MCF 10A (cell line): ENCODE results near the gene PRKCQ. TPM values are rescaled to one million over a fixed set of nuclear protein-coding genes. Genes with fewer than 3 reads are reported as not detected.
A peak's percentile ranks its signal among the peaks of the same experiment; 100 is the strongest.
"Not testable (repeated sequence)": the region's sequence is repeated elsewhere in the genome, so short reads cannot be mapped to it uniquely, and the experiment has no call there.

Experiments used
- BruUV-seq: library from RNA; stranded (reverse); fragments of 400-500 nt; replicated peaks from 2 replicates; lab custom pipeline; 2021; lab: Mats Ljungman, UMichigan
- CTCF ChIA-PET: fragments of 300-600 bp; sonication (Branson Sonifier 250); formaldehyde crosslinking; extraction: SDS; loops from one replicate; lab custom pipeline; 2021; ENCODE audit warnings: antibody characterized with exemption, inconsistent platforms; lab: Yijun Ruan, JAX
- POLR2A ChIA-PET: fragments of 300-600, 350-650 bp; sonication (Branson Sonifier 250); formaldehyde crosslinking; extraction: SDS; loops from one replicate; lab custom pipeline; 2020; ENCODE audit warnings: antibody characterized with exemption, inconsistent platforms; lab: Yijun Ruan, JAX
- DNase-seq: peaks from one replicate; pipeline ENCODE4 v3.0.0-alpha.2; 2018; ENCODE audit not compliant: unreplicated experiment
- H3K27ac Mint-ChIP-seq: one replicate; pipeline ENCODE4 v1.8.0; 2022; ENCODE audit warnings: mild to moderate bottlenecking, low read depth, mixed read lengths; ENCODE audit not compliant: unreplicated experiment
- H3K27me3 Mint-ChIP-seq: one replicate; pipeline ENCODE4 v1.8.0; 2022; ENCODE audit warnings: mixed read lengths; ENCODE audit not compliant: insufficient read depth, unreplicated experiment
- H3K36me3 Mint-ChIP-seq: one replicate; pipeline ENCODE4 v1.8.0; 2022; ENCODE audit warnings: mild to moderate bottlenecking, moderate library complexity, mixed read lengths; ENCODE audit not compliant: insufficient read depth, unreplicated experiment
- H3K4me1 Mint-ChIP-seq: one replicate; pipeline ENCODE4 v1.8.0; 2022; ENCODE audit warnings: mixed read lengths; ENCODE audit not compliant: insufficient read depth, unreplicated experiment
- H3K4me3 Mint-ChIP-seq: one replicate; pipeline ENCODE4 v1.8.0; 2022; ENCODE audit warnings: mild to moderate bottlenecking, moderate library complexity, mixed read lengths; ENCODE audit not compliant: unreplicated experiment
- H3K9me3 Mint-ChIP-seq: one replicate; pipeline ENCODE4 v1.8.0; 2022; ENCODE audit warnings: mixed read lengths; ENCODE audit not compliant: unreplicated experiment
- CTCF ChIP-seq: fragments of 200-600 bp; IDR thresholded peaks from one replicate; pipeline ENCODE4 v1.8.0; 2022; ENCODE audit warnings: antibody characterized with exemption, mild to moderate bottlenecking; ENCODE audit not compliant: unreplicated experiment
- intact Hi-C: fragments of 100-400 bp; cut with micrococcal nuclease; formaldehyde crosslinking; loops from 2 replicates; pipeline ENCODE4 v1.14.1; 2022
- total RNA-seq: library from RNA; stranded (reverse); gene quantifications from 2 replicates; pipeline ENCODE4 v1.2.3, GENCODE V29; 2022

Gene PRKCQ
- total RNA-seq, 1 experiment from 2014 or later: 0.44 TPM

- DNase-seq: no peak
- Mint-ChIP-seq H3K4me1 (no peaks in the 10 kb centered on the region), H3K9me3 (no peaks in the 10 kb centered on the region), H3K27ac (no peak overlapping the region), H3K36me3 (peaks cover 4% of the 10 kb centered on the region), H3K4me3 (no peak overlapping the region), H3K27me3 (peaks cover 22% of the 10 kb centered on the region)
- intact Hi-C loops: no loop called here
- ChIA-PET CTCF (interaction anchor here (0.6 to 2.8 kb wide), 10 partner anchors 10 to 853 kb away, joined by 3 to 24 read pairs (median 3); no protein-coding TSS in a partner anchor), POLR2A (interaction anchor here (0.5 to 0.6 kb wide), 2 partner anchors 204 to 1970 kb away, joined by 3 read pairs; no protein-coding TSS in a partner anchor)
- TF ChIP-seq CTCF: no peak
- BruUV-seq: no TSS peak
Measured at GRCh38 chr10:6582298-6582697, 2.2 kb upstream of the PRKCQ start.

DNA sequence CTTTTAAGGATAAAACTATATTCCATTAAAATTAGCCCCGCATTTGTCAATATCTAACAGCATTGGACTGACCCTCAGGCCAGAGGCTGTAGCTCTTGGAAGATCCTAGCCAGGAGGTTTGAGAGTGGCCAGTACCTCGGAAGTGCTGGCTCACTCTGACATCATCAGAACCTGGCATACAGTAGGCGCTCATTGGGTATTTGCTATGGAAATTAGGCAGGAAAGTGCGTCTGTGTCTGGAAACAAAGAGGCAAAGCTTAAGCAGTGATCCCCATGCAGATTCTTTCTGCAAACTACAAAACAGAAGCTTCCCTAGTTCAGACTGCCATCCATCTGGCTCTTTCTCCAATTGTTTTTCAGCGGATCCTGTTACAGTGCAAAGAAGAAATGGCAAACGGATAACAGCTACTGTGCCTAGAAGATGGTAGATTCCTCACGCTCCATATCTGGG, 1.7 kb upstream of the PRKCQ start:
- peaks cover 4% of the 10 kb centered on the region for H3K36me3 Mint-ChIP-seq
- no peaks in the 10 kb centered on the region for H3K4me1 Mint-ChIP-seq
- no peak overlapping the region for H3K27ac Mint-ChIP-seq
- POLR2A ChIA-PET: interaction anchor here (0.5 to 1.4 kb wide), 3 partner anchors 90 to 1970 kb away, joined by 3 to 4 read pairs (median 3); no protein-coding TSS in a partner anchor
- no peak for TF ChIP-seq CTCF
- H3K9me3 Mint-ChIP-seq: no peaks in the 10 kb centered on the region
- no TSS peak for BruUV-seq
- peaks cover 23% of the 10 kb centered on the region for H3K27me3 Mint-ChIP-seq
- H3K4me3 Mint-ChIP-seq: no peak overlapping the region
- CTCF ChIA-PET: interaction anchor here (0.6 to 2.8 kb wide), 10 partner anchors 10 to 854 kb away, joined by 3 to 24 read pairs (median 3); no protein-coding TSS in a partner anchor
- intact Hi-C loops: no loop called here
- no peak for DNase-seq

- peaks cover 28% of the 10 kb centered on the region for H3K27me3 Mint-ChIP-seq
- ChIA-PET CTCF (interaction anchor here (0.7 to 2.8 kb wide), 11 partner anchors 8 to 421 kb away, joined by 3 to 24 read pairs (median 3); no protein-coding TSS in a partner anchor), POLR2A (interaction anchor here (0.9 to 1.4 kb wide), 2 partner anchors 14 to 90 kb away, joined by 3 to 4 read pairs; no protein-coding TSS in a partner anchor)
- intact Hi-C loops, DNase-seq, H3K36me3 Mint-ChIP-seq, H3K27ac Mint-ChIP-seq, H3K4me1 Mint-ChIP-seq, BruUV-seq, H3K9me3 Mint-ChIP-seq: not testable (repeated sequence)
- peak overlapping the region; percentile 81 for H3K4me3 Mint-ChIP-seq
Measured at GRCh38 chr10:6581223-6581622, 1.1 kb upstream of the PRKCQ start.

GRCh38 chr10:6580279-6581029, 378 bp upstream of the PRKCQ start:
- TF ChIP-seq CTCF: peak; percentile 60
- Mint-ChIP-seq H3K4me1 (no peaks in the 10 kb centered on the region), H3K36me3 (peaks cover 4% of the 10 kb centered on the region), H3K4me3 (peak overlapping the region; percentile 81), H3K9me3 (no peaks in the 10 kb centered on the region), H3K27me3 (peaks cover 33% of the 10 kb centered on the region), H3K27ac (peak overlapping the region; percentile 49)
- ChIA-PET CTCF (interaction anchor here (0.6 to 2.8 kb wide), 18 partner anchors 9 to 656 kb away, joined by 3 to 24 read pairs (median 3); no protein-coding TSS in a partner anchor), POLR2A (interaction anchor here (0.6 to 1.4 kb wide), 3 partner anchors 15 to 89 kb away, joined by 3 to 4 read pairs (median 3); no protein-coding TSS in a partner anchor)
- BruUV-seq: no TSS peak
- intact Hi-C loops: loop anchor here (1.0 kb wide), 4 partner anchors 68 to 163 kb away; no protein-coding TSS in a partner anchor
- peak; percentile 55 for DNase-seq
